IPS DF 19.7 (cell line): Measurements from ENCODE around the gene ITPR3.

Experiments used
- DNase-seq: peaks from one replicate; pipeline ENCODE4 v3.0.0-alpha.2; 2013; ENCODE audit warnings: low read depth, low spot score

The ITPR3 gene

GRCh38 chr6:33620856-33621710 is at the start of gene ITPR3:
ITPR3 (plus strand) TSS chr6:33621322; CDS start chr6:33621603, 281 bp downstream.
- no peak for DNase-seq

GRCh38 chr6:33571637-33572316 is 49.3 kb upstream of the ITPR3 start:
- no peak for DNase-seq

GRCh38 chr6:33575211-33575610 is 45.9 kb upstream of the ITPR3 start:
- no peak for DNase-seq

GRCh38 chr6:33576668-33577067 is 44.5 kb upstream of the ITPR3 start:
- no peak for DNase-seq

- no peak for DNase-seq
Observed at GRCh38 chr6:33577106-33577535, 44.0 kb upstream of the ITPR3 start.

- no peak for DNase-seq
Observed at GRCh38 chr6:33577718-33578117, 43.4 kb upstream of the ITPR3 start.

- DNase-seq, result no peak
Observed at GRCh38 chr6:33578164-33578563, 43.0 kb upstream of the ITPR3 start.

- DNase-seq, result no peak
Observed at GRCh38 chr6:33578588-33579011, 42.5 kb upstream of the ITPR3 start.

GRCh38 chr6:33579828-33580714 is 41.1 kb upstream of the ITPR3 start, which contains the start of gene BAK1:
BAK1 (minus strand) TSS chr6:33580276; CDS start chr6:33577604, 2,672 bp downstream.
- DNase-seq, result peak; percentile 73

- no peak for DNase-seq
Observed at GRCh38 chr6:33581186-33581585, 39.9 kb upstream of the ITPR3 start.

GRCh38 chr6:33583591-33584155 is 37.4 kb upstream of the ITPR3 start:
- no peak for DNase-seq

GRCh38 chr6:33584700-33585402 is 36.3 kb upstream of the ITPR3 start:
- DNase-seq, result no peak

GRCh38 chr6:33585403-33586107 is 35.6 kb upstream of the ITPR3 start:
- DNase-seq, result no peak

- DNase-seq, result no peak
Observed at GRCh38 chr6:33586108-33586640, 34.9 kb upstream of the ITPR3 start.

- DNase-seq, result no peak
Observed at GRCh38 chr6:33587529-33587928, 33.6 kb upstream of the ITPR3 start.

- DNase-seq, result no peak
Observed at GRCh38 chr6:33588894-33589293, 32.2 kb upstream of the ITPR3 start.

- DNase-seq, result no peak
Observed at GRCh38 chr6:33589392-33589730, 31.8 kb upstream of the ITPR3 start.

- DNase-seq, result no peak
Observed at GRCh38 chr6:33589731-33590530, 31.2 kb upstream of the ITPR3 start.

GRCh38 chr6:33590531-33591198 is 30.5 kb upstream of the ITPR3 start:
- no peak for DNase-seq
